ENCODE measurements around the gene PHLDA3.

GRCh38 chr1:201518071-201518470 lies 49.1 kb upstream of the PHLDA3 start:
- no peak for TF ChIP-seq CTCF (IDR thresholded peaks at IDR 0.05; ENCODE audit: insufficient read depth, low read length)
- no peak for TF ChIP-seq GABPA (IDR thresholded peaks at IDR 0.05; ENCODE audit: low read depth)

All from HL-60 (cell line).